Measurements from ENCODE around the gene BRD4.

DNA sequence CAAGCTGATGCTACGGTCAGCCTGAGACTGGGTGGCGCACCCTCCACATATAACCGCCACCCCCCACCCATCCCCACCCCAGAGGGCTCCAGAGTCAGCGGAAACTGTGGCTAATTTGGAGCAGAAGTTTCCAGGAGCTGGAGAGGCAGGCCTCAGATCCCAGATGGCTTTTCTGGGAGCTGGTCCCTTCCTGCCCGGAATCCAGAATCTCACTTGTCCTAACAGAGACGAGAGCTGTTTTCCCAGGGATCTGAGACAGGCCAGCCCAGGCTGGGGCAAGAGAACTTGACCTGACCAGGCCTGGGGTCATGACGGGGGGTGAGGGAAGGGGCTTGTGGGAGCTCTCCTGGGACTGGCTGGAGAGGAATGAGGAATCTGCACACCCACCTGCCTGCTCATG lies 106.6 kb downstream of the BRD4 start:
- no peak for TF ChIP-seq POLR2A (IDR thresholded peaks at IDR 0.05)
- no peak for TF ChIP-seq CTCF (IDR thresholded peaks at IDR 0.05)
